Loucy (cell line): ENCODE results near the gene TTC9B.

ENCODE experiments used
- CTCF ChIP-seq: fragments of 200-600 bp; sonication (generic); conservative IDR thresholded peaks from 2 replicates; pipeline ENCODE4 v1.5.1; 2014; ENCODE audit warnings: mild to moderate bottlenecking, antibody characterized with exemption, low read length
- EZH2phosphoT487 ChIP-seq: fragments of 200-600 bp; IDR thresholded peaks from 2 replicates; pipeline ENCODE4 v1.6.1; 2018; ENCODE audit warnings: antibody characterized with exemption, mild to moderate bottlenecking, moderate library complexity, borderline replicate concordance

DNA sequence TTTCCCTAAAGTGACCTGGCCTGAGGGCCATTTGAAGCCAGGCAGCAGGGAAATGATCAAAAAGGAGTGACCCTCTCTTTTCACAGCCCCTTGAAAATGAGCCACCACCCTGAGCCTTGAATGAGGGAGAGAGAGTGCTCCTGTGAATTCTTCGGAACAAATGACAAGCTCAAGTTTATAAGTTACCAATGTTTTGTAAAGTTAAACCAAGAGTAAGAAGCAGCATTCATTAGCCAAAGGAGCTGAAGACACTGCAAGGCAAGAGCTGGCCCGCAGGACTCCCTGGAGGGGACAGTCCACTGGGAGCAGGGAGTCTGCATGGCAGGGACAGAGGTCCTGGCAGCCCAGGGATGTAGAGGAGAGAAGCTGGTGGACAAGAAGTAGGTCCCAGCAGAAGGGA, 25.0 kb upstream of the TTC9B start:
- no peak for TF ChIP-seq CTCF
- TF ChIP-seq EZH2phosphoT487 = no peak
